GM10248 (cell line): Measurements from ENCODE around the gene SLBP.

Experiments
- CTCF ChIA-PET: fragments of 300-600 bp; sonication (Branson Sonifier 250); formaldehyde crosslinking; extraction: SDS; loops from one replicate; lab custom pipeline; 2021; ENCODE audit warnings: antibody characterized with exemption; lab: Yijun Ruan, JAX
- POLR2A ChIA-PET: fragments of 350-650 bp; sonication (Branson Sonifier 250); formaldehyde crosslinking; extraction: SDS; loops from one replicate; lab custom pipeline; 2020; ENCODE audit warnings: antibody characterized with exemption; lab: Yijun Ruan, JAX
- DNase-seq: peaks from one replicate; pipeline ENCODE4 v3.0.0; 2012; ENCODE audit errors: extremely low spot score
- TF ChIP-seq, protein P1 (sequence below): IDR thresholded peaks from 2 replicates; pipeline ENCODE4 v1.5.1; 2012; ENCODE audit warnings: mild to moderate bottlenecking, low read depth; ENCODE audit errors: extremely low read depth, missing control alignments, control extremely low read depth

Gene SLBP

DNA sequence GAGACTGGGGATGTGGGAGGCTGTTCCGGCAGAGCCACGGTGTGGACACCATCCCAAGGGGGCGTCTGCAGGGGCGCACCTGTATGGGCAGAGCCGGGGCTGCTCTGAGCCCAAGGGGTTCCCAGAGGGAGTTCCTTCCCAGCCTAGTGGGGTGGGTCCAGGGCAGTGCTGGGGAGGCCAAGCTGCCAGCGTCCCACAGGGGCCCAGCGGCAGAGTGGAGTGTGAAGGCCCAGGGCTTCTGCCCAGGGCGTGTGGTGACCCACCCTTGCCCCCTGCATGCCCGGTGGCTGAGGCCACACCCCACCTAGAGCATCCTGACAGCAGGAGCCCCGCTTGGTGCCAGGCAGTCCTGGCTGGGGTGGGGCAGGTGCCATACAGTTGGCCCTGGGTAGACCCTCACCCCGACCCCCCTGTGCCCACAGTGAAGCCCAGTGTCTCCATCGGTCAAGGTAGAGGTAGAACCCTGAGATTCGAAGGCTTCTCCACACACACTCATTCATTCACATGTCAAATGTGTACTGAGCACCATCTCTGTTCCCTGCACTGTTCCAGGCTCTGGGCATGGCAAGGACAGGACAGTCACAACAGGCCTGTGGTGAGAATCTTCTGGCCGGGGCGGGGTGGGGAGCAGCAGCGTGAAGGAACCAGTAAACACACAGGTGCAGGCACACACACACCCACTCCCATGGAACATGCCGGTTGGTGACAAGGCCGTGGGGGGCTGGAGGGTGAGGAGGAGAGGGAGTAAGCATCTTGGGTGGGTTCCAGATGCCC is 38.4 kb upstream of the SLBP start:
- ChIA-PET CTCF (interaction anchor here (1.1 to 7.1 kb wide), 4 partner anchors 15 to 157 kb away, joined by 4 to 67 read pairs (median 14); no protein-coding TSS in a partner anchor), POLR2A (no interaction called here)
- TF ChIP-seq, protein P1, sequence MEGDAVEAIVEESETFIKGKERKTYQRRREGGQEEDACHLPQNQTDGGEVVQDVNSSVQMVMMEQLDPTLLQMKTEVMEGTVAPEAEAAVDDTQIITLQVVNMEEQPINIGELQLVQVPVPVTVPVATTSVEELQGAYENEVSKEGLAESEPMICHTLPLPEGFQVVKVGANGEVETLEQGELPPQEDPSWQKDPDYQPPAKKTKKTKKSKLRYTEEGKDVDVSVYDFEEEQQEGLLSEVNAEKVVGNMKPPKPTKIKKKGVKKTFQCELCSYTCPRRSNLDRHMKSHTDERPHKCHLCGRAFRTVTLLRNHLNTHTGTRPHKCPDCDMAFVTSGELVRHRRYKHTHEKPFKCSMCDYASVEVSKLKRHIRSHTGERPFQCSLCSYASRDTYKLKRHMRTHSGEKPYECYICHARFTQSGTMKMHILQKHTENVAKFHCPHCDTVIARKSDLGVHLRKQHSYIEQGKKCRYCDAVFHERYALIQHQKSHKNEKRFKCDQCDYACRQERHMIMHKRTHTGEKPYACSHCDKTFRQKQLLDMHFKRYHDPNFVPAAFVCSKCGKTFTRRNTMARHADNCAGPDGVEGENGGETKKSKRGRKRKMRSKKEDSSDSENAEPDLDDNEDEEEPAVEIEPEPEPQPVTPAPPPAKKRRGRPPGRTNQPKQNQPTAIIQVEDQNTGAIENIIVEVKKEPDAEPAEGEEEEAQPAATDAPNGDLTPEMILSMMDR = no peak
- no peak for DNase-seq

GRCh38 chr4:1749826-1750225 is 37.7 kb upstream of the SLBP start:
- ChIA-PET POLR2A (no interaction called here), CTCF (interaction anchor here (1.1 to 7.1 kb wide), 4 partner anchors 16 to 158 kb away, joined by 5 to 67 read pairs (median 18); no protein-coding TSS in a partner anchor)
- DNase-seq = no peak
- TF ChIP-seq, protein P1 = no peak

- CTCF ChIA-PET = interaction anchor here (1.1 to 7.1 kb wide), 5 partner anchors 12 to 159 kb away, joined by 5 to 67 read pairs (median 13); no protein-coding TSS in a partner anchor
- POLR2A ChIA-PET = no interaction called here
- TF ChIP-seq, protein P1 = no peak
Measured at GRCh38 chr4:1749370-1749769, 37.3 kb upstream of the SLBP start.

DNA sequence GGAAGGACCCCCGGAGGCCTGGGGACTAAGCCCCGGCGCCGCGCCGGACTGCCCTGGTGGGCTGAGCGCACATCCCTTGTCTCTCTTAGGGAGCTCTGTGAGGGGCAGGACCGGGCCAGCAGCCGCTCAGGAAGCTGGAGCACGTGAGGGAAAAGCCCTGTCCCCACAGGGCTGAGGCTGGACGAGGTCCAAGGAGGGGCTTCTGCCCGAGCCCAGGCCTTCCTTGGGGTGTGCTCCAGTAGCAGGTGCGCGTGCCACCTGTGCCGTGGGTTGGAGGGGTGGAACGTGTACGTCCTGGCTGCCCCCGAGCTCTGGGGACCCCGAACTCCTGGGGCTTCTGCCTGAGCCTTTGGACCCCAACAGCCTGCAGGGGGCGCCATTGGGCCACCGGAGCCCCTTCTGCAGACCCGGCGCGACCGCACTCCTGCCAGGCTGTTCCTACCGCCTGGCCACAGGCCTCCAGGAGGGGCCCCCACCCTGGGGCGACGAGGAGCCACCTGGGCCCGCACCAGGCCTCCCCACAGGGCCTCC is 36.4 kb upstream of the SLBP start:
- ChIA-PET POLR2A (no interaction called here), CTCF (interaction anchor here (0.7 to 7.1 kb wide), 32 partner anchors 9 to 168 kb away, joined by 3 to 87 read pairs (median 4); no protein-coding TSS in a partner anchor)
- DNase-seq = peak; percentile 93
- TF ChIP-seq, protein P1 = peak; percentile 75

More at GRCh38 chr4:1749370-1749769, 37.3 kb upstream of the SLBP start:
- DNase-seq = no peak

DNA sequence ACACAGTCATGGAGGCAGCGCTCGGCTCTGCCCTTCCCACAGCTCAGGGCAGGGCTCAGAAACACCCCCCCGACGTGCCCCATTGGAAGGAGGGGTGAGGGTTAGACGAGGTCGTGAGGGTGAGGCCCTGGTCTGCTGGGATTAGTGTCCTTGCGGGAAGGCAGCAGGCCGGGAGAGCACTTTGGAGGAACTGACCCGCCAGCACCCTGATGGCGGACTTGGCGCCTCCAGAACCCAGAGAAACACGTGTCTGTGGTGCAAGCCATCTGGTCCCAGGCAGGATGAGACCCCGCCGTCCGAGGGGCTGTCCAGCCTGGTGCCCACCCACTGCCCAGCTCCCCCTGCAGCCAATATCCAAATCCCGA is 35.5 kb upstream of the SLBP start:
- no peak for DNase-seq
- POLR2A ChIA-PET = no interaction called here

GRCh38 chr4:1746919-1747602 is 34.9 kb upstream of the SLBP start:
- TF ChIP-seq, protein P1 = no peak
- POLR2A ChIA-PET = no interaction called here
- no peak for DNase-seq
- CTCF ChIA-PET = interaction anchor here (0.7 to 7.1 kb wide), 26 partner anchors 7 to 169 kb away, joined by 3 to 87 read pairs (median 5); partner anchors contain the start of gene FGFR3

More for the DNA sequence above, 35.5 kb upstream of the SLBP start:
- CTCF ChIA-PET = interaction anchor here (0.7 to 7.1 kb wide), 27 partner anchors 8 to 169 kb away, joined by 3 to 87 read pairs (median 5); partner anchors contain the start of gene FGFR3
- TF ChIP-seq, protein P1 = no peak
